GM23248 (cell line): ENCODE data around the gene ELOVL5. TPM values are rescaled to one million over a fixed set of nuclear protein-coding genes. Genes with fewer than 3 reads are reported as not detected.

Source experiments
- DNase-seq: peaks from one replicate; pipeline ENCODE4 v3.0.0-alpha.2; 2015
- H2AFZ ChIP-seq: fragments of 200-600 bp; sonication (generic); 2 replicates; pipeline ENCODE4 v1.6.1; 2016; ENCODE audit warnings: antibody characterized with exemption
- H3F3A ChIP-seq: fragments of 200-600 bp; sonication (generic); 2 replicates; pipeline ENCODE4 v1.6.1; 2016; ENCODE audit warnings: mild to moderate bottlenecking, antibody characterized with exemption, mixed run types; ENCODE audit not compliant: insufficient read depth
- H3K27ac ChIP-seq: fragments of 200-600 bp; sonication (generic); 2 replicates; pipeline ENCODE4 v1.5.1; 2016; ENCODE audit warnings: mild to moderate bottlenecking
- H3K27me3 ChIP-seq: fragments of 200-600 bp; sonication (generic); replicated peaks from 2 replicates; pipeline ENCODE4 v1.6.1; 2016; ENCODE audit warnings: mild to moderate bottlenecking; ENCODE audit not compliant: insufficient read depth
- H3K36me3 ChIP-seq: fragments of 200-600 bp; sonication (generic); 2 replicates; pipeline ENCODE4 v1.6.1; 2016; ENCODE audit warnings: low read depth, mild to moderate bottlenecking
- H3K4me1 ChIP-seq: fragments of 200-600 bp; sonication (generic); 2 replicates; pipeline ENCODE4 v1.6.1; 2016; ENCODE audit warnings: mild to moderate bottlenecking; ENCODE audit not compliant: insufficient read depth
- H3K4me2 ChIP-seq: fragments of 200-600 bp; sonication (generic); one replicate; pipeline ENCODE4 v1.6.1; 2016; ENCODE audit warnings: mild to moderate bottlenecking; ENCODE audit not compliant: unreplicated experiment
- H3K4me3 ChIP-seq: fragments of 200-600 bp; sonication (generic); 2 replicates; pipeline ENCODE4 v1.5.1; 2016; ENCODE audit warnings: mild to moderate bottlenecking
- H3K79me2 ChIP-seq: fragments of 200-600 bp; sonication (generic); 2 replicates; pipeline ENCODE4 v1.6.1; 2016; ENCODE audit warnings: mild to moderate bottlenecking; ENCODE audit not compliant: insufficient read depth
- H3K9ac ChIP-seq: fragments of 200-600 bp; sonication (generic); 2 replicates; pipeline ENCODE4 v1.6.1; 2016; ENCODE audit warnings: mild to moderate bottlenecking
- H3K9me2 ChIP-seq: fragments of 200-600 bp; sonication (generic); 2 replicates; pipeline ENCODE4 v1.6.1; 2016; ENCODE audit warnings: mixed run types, mild to moderate bottlenecking, moderate library complexity; ENCODE audit not compliant: insufficient read depth
- H3K9me3 ChIP-seq: fragments of 200-600 bp; sonication (generic); one replicate; pipeline ENCODE4 v1.6.1; 2017; ENCODE audit warnings: low read depth
- H4K20me1 ChIP-seq: fragments of 200-600 bp; sonication (generic); 2 replicates; pipeline ENCODE4 v1.6.0; 2016; ENCODE audit not compliant: insufficient read depth
- EZH2 ChIP-seq: fragments of 200-600 bp; sonication (generic); IDR thresholded peaks from 2 replicates; pipeline ENCODE4 v1.6.1; 2018; ENCODE audit warnings: antibody characterized with exemption, mild to moderate bottlenecking; ENCODE audit not compliant: insufficient read depth, poor library complexity, severe bottlenecking
- EZH2phosphoT487 ChIP-seq: fragments of 200-600 bp; sonication (generic); IDR thresholded peaks from 2 replicates; pipeline ENCODE4 v1.6.1; 2018; ENCODE audit warnings: antibody characterized with exemption, moderate library complexity, mild to moderate bottlenecking, low read depth; ENCODE audit not compliant: insufficient read depth
- WGBS, 2 experiments: methylation state at CpG; one replicate each; pipeline ENCODE4 v1.1.6; 2015 to 2017; ENCODE audit warnings: low lambda C conversion rate in 2 of 2, low coverage in 1 of 2; ENCODE audit errors: missing lambda C conversion rate in 2 of 2; 5-methylcytosine and 5-hydroxymethylcytosine counted together
- in situ Hi-C: fragments of 300-500 bp; cut with MboI; formaldehyde crosslinking; loops from 2 replicates; pipeline ENCODE4 v1.15.0; 2020
- microRNA-seq: library from miRNA; unstranded; fragments of <30 nt; microRNA quantifications from one replicate; pipeline ENCODE4, GENCODE V29; 2016; ENCODE audit warnings: borderline number of aligned reads
- polyA plus RNA-seq: library from polyadenylated mRNA; unstranded; fragments of >200 nt; fragmentation: Nextera tagmentation; extraction: Ambion mirVana; gene quantifications from 2 replicates; pipeline ENCODE4 v1.2.1, GENCODE V29; 2016
- small RNA-seq: library from RNA; depleted of rRNA; stranded (forward); fragments of <200 nt; gene quantifications from one replicate; pipeline ENCODE3, GENCODE V24; 2014; ENCODE audit warnings: low read depth, low replicate concordance
- total RNA-seq: library from RNA; depleted of rRNA; stranded (reverse); fragments of >200 nt; shearing (Covaris generic); gene quantifications from 2 replicates; pipeline ENCODE4 v1.2.3, GENCODE V29; 2014; rRNA removed

The ELOVL5 gene
- total and polyA plus RNA-seq, 2 experiments from 2014 or later, result 70.8 to 87.3 TPM

DNA sequence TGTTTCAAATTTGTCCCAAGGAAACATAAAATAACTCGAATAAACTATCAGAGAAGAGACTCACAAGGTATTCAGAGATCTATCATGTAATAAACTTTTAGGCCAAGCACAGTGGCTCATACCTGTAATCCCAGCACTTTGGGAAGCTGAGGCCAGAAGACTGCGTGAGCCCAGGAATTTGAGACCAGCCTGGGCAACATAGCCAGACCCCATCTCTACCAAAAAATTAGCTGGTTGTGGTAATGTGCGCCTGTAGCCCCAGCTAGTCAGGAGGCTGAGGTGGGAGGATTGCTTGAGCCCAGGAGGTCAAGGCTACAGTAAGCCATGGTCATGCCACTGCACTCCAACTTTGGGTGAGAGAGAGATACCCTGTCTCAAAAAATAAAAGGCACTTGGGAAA lies 120.9 kb downstream of the ELOVL5 start:
- H3K79me2 ChIP-seq, result no peaks in the 10 kb centered on the region
- H3K27ac ChIP-seq, result no peak overlapping the region
- in situ Hi-C loops, result no loop called here
- H2AFZ ChIP-seq, result no peak overlapping the region
- no peak for DNase-seq
- no peaks in the 10 kb centered on the region for H3K9me2 ChIP-seq
- 82 to 85% methylated on average over 3 of the region's 3 CpGs for WGBS, 2 experiments
- no peaks in the 10 kb centered on the region for H3F3A ChIP-seq
- TF ChIP-seq EZH2phosphoT487 (no peak), EZH2 (no peak)
- H3K4me1 ChIP-seq, result no peaks in the 10 kb centered on the region
- no peak overlapping the region for H3K4me2 ChIP-seq
- H3K27me3 ChIP-seq, result no peaks in the 10 kb centered on the region
- H3K36me3 ChIP-seq, result no peaks in the 10 kb centered on the region
- no peak overlapping the region for H3K9ac ChIP-seq
- H4K20me1 ChIP-seq, result no peaks in the 10 kb centered on the region
- H3K9me3 ChIP-seq, result no peaks in the 10 kb centered on the region
- no peak overlapping the region for H3K4me3 ChIP-seq

DNA sequence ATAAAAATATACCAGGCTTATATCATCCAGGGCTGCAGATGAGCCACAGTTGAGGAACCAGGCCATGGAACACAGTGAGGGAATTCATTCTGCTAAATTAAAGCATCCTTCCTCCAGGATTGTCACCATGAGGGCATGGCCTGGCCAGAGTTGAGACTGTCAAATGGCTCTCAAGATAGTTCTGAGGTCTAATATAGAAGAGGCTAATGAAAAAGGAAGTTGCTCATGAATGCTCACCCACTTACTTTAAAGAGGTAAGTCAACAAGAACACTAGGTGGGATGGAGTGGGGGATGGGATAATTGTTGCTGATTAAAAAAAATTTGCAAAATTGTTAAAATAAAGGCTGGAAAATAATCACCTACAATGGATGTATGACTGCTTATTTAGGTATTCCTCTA lies 128.1 kb downstream of the ELOVL5 start:
- no peaks in the 10 kb centered on the region for H3K9me3 ChIP-seq
- no peak for TF ChIP-seq EZH2
- no peaks in the 10 kb centered on the region for H3K36me3 ChIP-seq
- H3K79me2 ChIP-seq, result no peaks in the 10 kb centered on the region
- no peak overlapping the region for H2AFZ ChIP-seq
- H3F3A ChIP-seq, result no peaks in the 10 kb centered on the region
- in situ Hi-C loops, result no loop called here
- H3K9ac ChIP-seq, result no peak overlapping the region
- no peaks in the 10 kb centered on the region for H3K9me2 ChIP-seq
- no peak overlapping the region for H3K4me3 ChIP-seq
- H3K4me1 ChIP-seq, result no peaks in the 10 kb centered on the region
- H3K27me3 ChIP-seq, result no peaks in the 10 kb centered on the region
- no peaks in the 10 kb centered on the region for H4K20me1 ChIP-seq
- H3K27ac ChIP-seq, result no peak overlapping the region
- no peak for DNase-seq
- no peak overlapping the region for H3K4me2 ChIP-seq

Small RNA genes within 50 kb of the gene (microRNA-seq; reads per million reads assigned to microRNA genes)
- gene MIR5685, result not detected

Small RNA genes within 50 kb of the gene (small RNA-seq; reads per million reads assigned to genes)
- gene MIR5685 (not detected), gene RNU1-136P (0.37 reads per million)

Other genes with a start within 250 kb of the ELOVL5 start
- not detected in 2 replicates for gene GCM1, start 200.1 kb downstream of the ELOVL5 start, total RNA-seq
- not detected in 2 replicates for gene GCM1, start 200.1 kb downstream of the ELOVL5 start, polyA plus RNA-seq
- gene GCLC, start 196.2 kb upstream of the ELOVL5 start, total RNA-seq, result 6.4 and 8.6 TPM in 2 replicates
- gene GCLC, start 196.2 kb upstream of the ELOVL5 start, polyA plus RNA-seq, result 3.3 TPM in 2 replicates